Body of pancreas (tissue), 4 donors: ENCODE measurements around the gene DUSP23.

Experiments used
- POLR2A ChIP-seq, 3 donors: fragments of 450-650 bp; IDR thresholded peaks; one replicate each; pipeline ENCODE4 v1.6.1; 2016; ENCODE audit warnings: antibody characterized with exemption in 3 of 3, mild to moderate bottlenecking in 2 of 3
- TF ChIP-seq, protein P1 (sequence below), 7 experiments: fragments of 450-650 bp in 4 of 7; fragments of 200-600 bp in 3 of 7; sonication (generic) in 3 of 7; IDR thresholded peaks; one replicate each; pipeline ENCODE4 v1.5.1; 2016 to 2019; ENCODE audit warnings: antibody characterized with exemption in 7 of 7

DNA sequence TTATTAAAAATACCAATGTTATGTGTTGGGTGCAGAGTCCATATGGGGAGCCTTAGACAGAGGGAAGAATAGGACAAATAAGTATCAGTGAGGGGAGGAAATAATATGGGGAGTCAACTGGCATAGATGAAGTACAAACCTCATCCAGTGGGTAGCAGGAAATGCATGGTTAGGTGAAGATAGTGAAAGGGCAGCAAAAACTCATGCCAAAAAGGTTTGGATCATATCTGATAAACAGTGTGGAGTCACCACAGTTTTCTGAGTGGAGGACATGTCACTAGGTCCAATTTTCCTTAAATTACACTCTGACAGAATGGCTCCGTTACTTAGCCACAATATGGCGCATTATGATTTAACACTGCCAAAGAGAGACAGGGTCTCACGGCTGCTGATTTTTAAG is 10.3 kb downstream of the DUSP23 start:
- TF ChIP-seq, protein P1, sequence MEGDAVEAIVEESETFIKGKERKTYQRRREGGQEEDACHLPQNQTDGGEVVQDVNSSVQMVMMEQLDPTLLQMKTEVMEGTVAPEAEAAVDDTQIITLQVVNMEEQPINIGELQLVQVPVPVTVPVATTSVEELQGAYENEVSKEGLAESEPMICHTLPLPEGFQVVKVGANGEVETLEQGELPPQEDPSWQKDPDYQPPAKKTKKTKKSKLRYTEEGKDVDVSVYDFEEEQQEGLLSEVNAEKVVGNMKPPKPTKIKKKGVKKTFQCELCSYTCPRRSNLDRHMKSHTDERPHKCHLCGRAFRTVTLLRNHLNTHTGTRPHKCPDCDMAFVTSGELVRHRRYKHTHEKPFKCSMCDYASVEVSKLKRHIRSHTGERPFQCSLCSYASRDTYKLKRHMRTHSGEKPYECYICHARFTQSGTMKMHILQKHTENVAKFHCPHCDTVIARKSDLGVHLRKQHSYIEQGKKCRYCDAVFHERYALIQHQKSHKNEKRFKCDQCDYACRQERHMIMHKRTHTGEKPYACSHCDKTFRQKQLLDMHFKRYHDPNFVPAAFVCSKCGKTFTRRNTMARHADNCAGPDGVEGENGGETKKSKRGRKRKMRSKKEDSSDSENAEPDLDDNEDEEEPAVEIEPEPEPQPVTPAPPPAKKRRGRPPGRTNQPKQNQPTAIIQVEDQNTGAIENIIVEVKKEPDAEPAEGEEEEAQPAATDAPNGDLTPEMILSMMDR (IDR thresholded peaks at IDR 0.05), result no peak
- TF ChIP-seq POLR2A (IDR thresholded peaks at IDR 0.05), result no peak
